Aorta (tissue), 5 donors: ENCODE data around the gene FOXC1. TPM values are rescaled to one million over a fixed set of nuclear protein-coding genes. Genes with fewer than 3 reads are reported as not detected.

Source experiments
- ATAC-seq: fragments of 200-7000 bp; cut with Tn5 transposase; one replicate; pipeline ENCODE4 v1.9.1; 2022; ENCODE audit warnings: moderate library complexity; ENCODE audit not compliant: low FRiP score
- DNase-seq, 2 donors: peaks; one replicate each; pipeline ENCODE4 v3.0.0-alpha.2; 2020
- H3K27ac ChIP-seq, 2 donors: one replicate each; pipeline ENCODE4 v1.5.1; 2013; ENCODE audit warnings: low read length in 2 of 2, mild to moderate bottlenecking in 2 of 2, moderate library complexity in 2 of 2, control low read depth in 1 of 2, inconsistent platforms in 1 of 2, low read depth in 1 of 2
- H3K27me3 ChIP-seq, 2 donors: one replicate each; pipeline ENCODE4 v1.6.1; 2013; ENCODE audit warnings: control low read depth in 1 of 2, low read length in 1 of 2, mild to moderate bottlenecking in 1 of 2, moderate library complexity in 1 of 2; ENCODE audit not compliant: insufficient read depth in 2 of 2, control insufficient read depth in 1 of 2
- H3K36me3 ChIP-seq, 2 donors: one replicate each; pipeline ENCODE4 v1.6.1; 2013; ENCODE audit warnings: control low read depth in 1 of 2, low read length in 1 of 2, mild to moderate bottlenecking in 1 of 2; ENCODE audit not compliant: insufficient read depth in 2 of 2, control insufficient read depth in 1 of 2
- H3K4me1 ChIP-seq, 2 donors: one replicate each; pipeline ENCODE4 v1.6.1; 2013; ENCODE audit warnings: low read length in 2 of 2, control low read depth in 1 of 2, mild to moderate bottlenecking in 1 of 2, moderate library complexity in 1 of 2; ENCODE audit not compliant: insufficient read depth in 2 of 2, control insufficient read depth in 1 of 2
- H3K4me3 ChIP-seq, 2 donors: one replicate each; pipeline ENCODE4 v1.5.1; 2013; ENCODE audit warnings: low read length in 2 of 2, control low read depth in 1 of 2, mild to moderate bottlenecking in 1 of 2
- H3K9me3 ChIP-seq: one replicate; pipeline ENCODE4 v1.6.1; 2013; ENCODE audit warnings: mild to moderate bottlenecking, low read length; ENCODE audit not compliant: control insufficient read depth
- WGBS, 2 donors: extraction: QIAGEN DNeasy Blood & Tissue Kit; methylation state at CpG; one replicate each; pipeline ENCODE4 v1.1.7; 2013; 5-methylcytosine and 5-hydroxymethylcytosine counted together
- intact Hi-C, 2 donors: fragments of 100-400 bp; cut with DNase I; formaldehyde crosslinking; loops; one replicate each; pipeline versions ENCODE4 v1.14.2 to v1.15.0; 2022
- polyA plus RNA-seq, 2 donors: library from polyadenylated mRNA; stranded (reverse); fragments of 200-250 nt; gene quantifications; one replicate each; pipeline ENCODE4 v1.2.3, GENCODE V29; 2013
- total RNA-seq, 2 donors: library from RNA; stranded (reverse); fragmentation: NEBNext Ultra II Directional; extraction: Animal tissue kit (Norgen Biotek cat#: 25700); gene quantifications; one replicate each; pipeline ENCODE4 v1.2.1, GENCODE V29; 2021
- donor health status: healthy with polysubstance abuse.
- donor health status: Bipolar disorder and iron deficiency.
- donor health status: DM: no; HTN: no; CAD: no.
- donor health status: DM: no; HTN: no; CAD: no.
- donor health status: DM: yes; HTN: yes; CAD: no.

Gene FOXC1
- total and polyA plus RNA-seq, 4 donors, result 18.5 to 134 (median 70.7) TPM

DNA sequence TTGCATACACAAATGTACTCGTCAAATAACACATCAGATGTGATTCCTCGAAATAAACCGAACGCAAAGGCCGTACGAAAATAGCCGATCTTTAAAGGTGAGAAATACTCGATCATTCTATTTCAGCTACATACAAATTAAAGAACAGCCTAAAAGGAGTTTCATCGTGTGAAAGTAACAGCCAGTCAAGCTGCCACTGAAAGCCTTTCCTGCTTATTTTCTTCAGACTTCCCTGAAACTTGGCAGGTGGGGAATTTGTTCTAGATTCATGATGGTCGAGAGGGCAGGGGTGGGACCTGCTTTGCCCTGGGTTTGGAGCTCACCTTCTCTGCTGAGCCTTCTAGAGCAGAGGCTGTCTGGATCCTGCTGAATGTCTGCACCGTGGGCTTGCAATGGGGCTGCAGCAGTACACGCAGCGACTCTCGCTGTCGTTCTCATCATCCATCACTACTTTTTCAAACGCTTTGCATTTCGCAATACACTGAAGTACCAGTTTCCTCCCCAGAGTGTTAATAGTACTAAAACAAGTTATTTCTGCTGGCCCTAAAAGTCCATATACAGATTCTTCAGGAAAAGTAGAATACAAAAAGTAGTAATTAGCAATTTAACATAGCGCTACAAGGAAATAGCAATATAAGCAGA is 16.2 kb downstream of the FOXC1 start:
- Histone ChIP-seq H3K36me3 (no peaks in the 10 kb centered on the region), H3K27ac (peak overlapping the region; percentile 96 to 99), H3K4me1 (peaks cover 2 to 3% of the 10 kb centered on the region in 2 donors), H3K4me3 (peak overlapping the region; percentile 68 to 90), H3K27me3 (no peaks in the 10 kb centered on the region), H3K9me3 (no peaks in the 10 kb centered on the region)
- intact Hi-C loops, result loop anchor here (5.0 to 10.0 kb wide), 6 partner anchors 61 to 411 kb away; no protein-coding TSS in a partner anchor
- DNase-seq (peak in 1 of 2 donors; percentile 59), ATAC-seq (peak; percentile 13)
- WGBS, 2 donors, result 1 to 4% methylated on average over 18 of the region's 18 CpGs

- H3K9me3 ChIP-seq, result no peaks in the 10 kb centered on the region
- H3K4me1 ChIP-seq, result peaks cover 2 to 4% of the 10 kb centered on the region in 2 donors
- ATAC-seq (no peak), DNase-seq (no peak)
- peak overlapping the region in 1 of 2 donors; percentile 68 for H3K4me3 ChIP-seq
- H3K27me3 ChIP-seq, result no peaks in the 10 kb centered on the region
- H3K27ac ChIP-seq, result peak overlapping the region; percentile 92 to 98
- intact Hi-C loops, result loop anchor here (5.0 to 10.0 kb wide), 6 partner anchors 61 to 411 kb away; no protein-coding TSS in a partner anchor
- no peaks in the 10 kb centered on the region for H3K36me3 ChIP-seq
- WGBS, 2 donors, result 4 to 6% methylated on average over 4 of the region's 4 CpGs
These were observed 16.8 kb downstream of the FOXC1 start for GRCh38 chr6:1626481-1626880.

DNA sequence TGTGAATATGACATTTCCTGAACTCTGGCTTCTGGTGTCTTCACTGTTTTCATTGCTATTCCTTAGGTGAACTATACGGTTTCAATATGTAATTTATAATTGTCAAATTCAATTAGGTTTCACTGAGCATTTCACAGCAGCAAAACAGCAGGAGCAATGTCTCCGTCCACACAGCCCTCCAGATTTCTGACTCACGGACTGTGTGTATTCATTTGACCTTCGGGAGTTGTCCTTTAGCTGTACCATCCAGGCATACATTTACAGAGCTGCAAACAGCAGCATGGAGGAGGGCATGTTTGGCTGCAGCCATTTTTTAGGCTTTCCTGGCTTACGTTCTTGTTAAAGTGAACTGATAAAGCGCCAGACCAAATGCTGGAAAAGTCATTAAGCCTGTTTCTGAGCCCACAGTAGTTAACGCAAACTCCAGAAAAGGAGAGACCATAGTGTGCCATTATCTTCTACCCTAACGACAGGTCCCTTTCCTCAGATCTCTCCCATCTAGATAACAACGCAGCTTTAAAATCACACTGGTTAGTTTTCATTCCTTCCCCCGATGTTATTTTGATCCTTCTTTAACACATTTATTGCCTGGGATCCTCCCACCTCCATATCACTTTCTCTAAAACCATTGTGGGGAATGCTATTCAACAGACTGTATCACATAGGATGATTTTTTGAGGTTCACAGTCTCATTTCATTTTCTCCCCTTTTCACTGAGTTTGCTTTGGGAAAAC is 18.3 kb downstream of the FOXC1 start:
- peak overlapping the region in 1 of 2 donors; percentile 20 for H3K4me3 ChIP-seq
- H3K36me3 ChIP-seq, result no peaks in the 10 kb centered on the region
- no peak for DNase-seq
- 4 to 9% methylated on average over 10 of the region's 10 CpGs for WGBS, 2 donors
- no peak for ATAC-seq
- H3K27me3 ChIP-seq, result no peaks in the 10 kb centered on the region
- H3K4me1 ChIP-seq, result peaks cover 2 to 4% of the 10 kb centered on the region in 2 donors
- intact Hi-C loops, result loop anchor here (5.0 to 10.0 kb wide), 6 partner anchors 59 to 409 kb away; no protein-coding TSS in a partner anchor
- H3K27ac ChIP-seq, result peak overlapping the region; percentile 83 to 96
- no peaks in the 10 kb centered on the region for H3K9me3 ChIP-seq

DNA sequence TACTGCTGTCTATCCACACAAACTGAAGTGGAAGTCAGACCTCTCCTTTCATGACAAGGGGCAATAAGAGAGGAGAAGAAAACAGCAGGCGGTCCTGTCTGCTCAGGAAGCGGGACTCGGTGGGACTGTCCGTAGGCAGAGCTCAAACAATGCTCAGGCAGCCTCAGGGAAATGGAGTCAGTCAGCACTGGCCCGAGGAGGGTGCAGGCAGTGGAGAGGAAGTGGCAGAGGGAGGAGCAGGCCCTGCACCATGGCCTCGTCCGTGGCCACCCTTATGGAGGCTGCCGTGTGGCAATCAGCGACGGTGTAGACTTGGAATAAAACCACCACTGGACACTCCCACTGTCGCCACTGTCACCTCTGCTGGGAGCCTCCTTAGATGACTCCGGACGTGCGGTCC is 19.6 kb downstream of the FOXC1 start:
- Histone ChIP-seq H3K36me3 (no peaks in the 10 kb centered on the region), H3K27ac (peak overlapping the region; percentile 73 to 96), H3K27me3 (no peaks in the 10 kb centered on the region), H3K4me1 (peaks cover 2 to 4% of the 10 kb centered on the region in 2 donors), H3K4me3 (no peak overlapping the region), H3K9me3 (no peaks in the 10 kb centered on the region)
- 71 to 74% methylated on average over 14 of the region's 14 CpGs for WGBS, 2 donors
- intact Hi-C loops, result loop anchor here (5.0 to 10.0 kb wide), 6 partner anchors 58 to 408 kb away; no protein-coding TSS in a partner anchor
- DNase-seq, result no peak
- no peak for ATAC-seq

DNA sequence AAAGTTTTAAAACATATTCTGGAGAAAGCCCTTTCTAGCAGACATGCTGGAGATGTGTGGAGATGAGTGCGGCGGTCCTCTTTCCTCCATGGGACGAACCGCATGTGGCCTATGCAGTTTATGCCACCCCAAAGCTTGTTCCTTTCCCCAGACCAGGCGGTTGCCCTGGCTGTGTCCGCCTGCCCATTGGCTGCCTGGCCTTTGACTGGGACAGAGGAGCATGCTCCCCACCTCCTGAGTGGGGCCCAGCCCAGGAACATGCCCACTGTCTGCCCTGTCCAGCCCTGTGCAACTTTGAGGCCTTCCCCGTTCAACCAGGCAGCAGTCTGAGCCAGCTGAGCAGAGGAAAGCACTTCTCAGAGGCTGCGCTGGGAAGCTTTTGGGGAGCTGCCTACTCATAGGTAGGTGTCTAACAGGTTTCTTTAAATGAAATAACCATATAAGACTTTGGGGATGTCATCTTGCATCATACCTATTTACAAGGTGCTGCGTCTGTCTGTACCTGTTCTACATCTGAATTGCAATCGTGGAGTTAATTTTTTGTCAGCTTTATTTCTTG is 20.6 kb downstream of the FOXC1 start:
- Histone ChIP-seq H3K27ac (peak overlapping the region in 1 of 2 donors; percentile 39), H3K27me3 (no peaks in the 10 kb centered on the region), H3K4me1 (peaks cover 2 to 4% of the 10 kb centered on the region in 2 donors), H3K4me3 (no peak overlapping the region), H3K36me3 (no peaks in the 10 kb centered on the region), H3K9me3 (no peaks in the 10 kb centered on the region)
- no peak for DNase-seq
- intact Hi-C loops, result loop anchor here in 1 of 2 donors (10.0 kb wide), 1 partner anchor 375 kb away; no protein-coding TSS in a partner anchor
- no peak for ATAC-seq
- WGBS, 2 donors, result 81 to 83% methylated on average over 10 of the region's 10 CpGs

GRCh38 chr6:1630771-1631217 is 21.1 kb downstream of the FOXC1 start:
- Histone ChIP-seq H3K36me3 (no peaks in the 10 kb centered on the region), H3K27me3 (no peaks in the 10 kb centered on the region), H3K4me3 (no peak overlapping the region), H3K27ac (peak overlapping the region in 1 of 2 donors; percentile 16), H3K4me1 (peaks cover 2 to 4% of the 10 kb centered on the region in 2 donors), H3K9me3 (no peaks in the 10 kb centered on the region)
- ATAC-seq (no peak), DNase-seq (no peak)
- intact Hi-C loops, result loop anchor here in 1 of 2 donors (10.0 kb wide), 1 partner anchor 374 kb away; no protein-coding TSS in a partner anchor
- 41 to 44% methylated on average over 11 of the region's 11 CpGs for WGBS, 2 donors

DNA sequence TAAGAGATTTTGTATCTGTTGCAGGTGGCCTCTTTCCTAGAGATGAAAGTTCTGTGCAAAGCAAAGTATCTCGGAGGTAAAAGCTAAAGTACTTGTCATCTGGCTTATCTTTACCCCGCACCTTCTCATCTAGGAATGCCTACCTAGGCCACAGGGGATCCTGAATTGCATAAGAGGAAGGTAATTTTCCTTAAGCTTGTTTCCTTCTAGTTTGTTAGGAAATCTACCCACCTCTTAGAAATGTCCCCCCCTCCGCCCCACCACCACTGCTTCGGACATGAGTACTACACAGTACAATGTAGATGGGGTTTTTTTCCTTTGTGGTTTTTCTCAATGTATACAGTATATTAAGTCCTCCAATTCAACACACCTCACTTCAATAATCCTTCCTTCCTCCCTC is 21.5 kb downstream of the FOXC1 start:
- ATAC-seq, result no peak
- 96 to 98% methylated on average over 4 of the region's 4 CpGs for WGBS, 2 donors
- Histone ChIP-seq H3K27me3 (no peaks in the 10 kb centered on the region), H3K27ac (no peak overlapping the region), H3K9me3 (no peaks in the 10 kb centered on the region), H3K4me3 (no peak overlapping the region), H3K4me1 (peaks cover 2 to 4% of the 10 kb centered on the region in 2 donors), H3K36me3 (no peaks in the 10 kb centered on the region)
- no peak for DNase-seq
- intact Hi-C loops, result loop anchor here in 1 of 2 donors (10.0 kb wide), 1 partner anchor 374 kb away; no protein-coding TSS in a partner anchor

- no peak overlapping the region for H3K4me3 ChIP-seq
- WGBS, 2 donors, result 93% methylated on average over 16 of the region's 16 CpGs
- intact Hi-C loops, result loop anchor here in 1 of 2 donors (10.0 kb wide), 1 partner anchor 371 kb away; no protein-coding TSS in a partner anchor
- DNase-seq (no peak), ATAC-seq (no peak)
- H3K36me3 ChIP-seq, result no peaks in the 10 kb centered on the region
- H3K9me3 ChIP-seq, result no peaks in the 10 kb centered on the region
- no peak overlapping the region for H3K27ac ChIP-seq
- H3K4me1 ChIP-seq, result peaks cover 0 to 4% of the 10 kb centered on the region in 2 donors
- no peaks in the 10 kb centered on the region for H3K27me3 ChIP-seq
These were observed 23.8 kb downstream of the FOXC1 start for GRCh38 chr6:1633366-1634021.
